ENCODE results near the gene ZDHHC3.

Gene ZDHHC3

GRCh38 chr3:44976002-44976815, at the start of gene ZDHHC3, which contains the start of gene EXOSC7:
Gene ZDHHC3, minus strand, starts transcription at chr3:44976174. Its CDS starts 16,738 bp downstream, at chr3:44959436.
Gene EXOSC7, plus strand, starts transcription at chr3:44976244. Its CDS starts 34 bp downstream, at chr3:44976278.
- DNase-seq (ENCODE audit: low read depth, low spot score): peak; percentile 70

DNA sequence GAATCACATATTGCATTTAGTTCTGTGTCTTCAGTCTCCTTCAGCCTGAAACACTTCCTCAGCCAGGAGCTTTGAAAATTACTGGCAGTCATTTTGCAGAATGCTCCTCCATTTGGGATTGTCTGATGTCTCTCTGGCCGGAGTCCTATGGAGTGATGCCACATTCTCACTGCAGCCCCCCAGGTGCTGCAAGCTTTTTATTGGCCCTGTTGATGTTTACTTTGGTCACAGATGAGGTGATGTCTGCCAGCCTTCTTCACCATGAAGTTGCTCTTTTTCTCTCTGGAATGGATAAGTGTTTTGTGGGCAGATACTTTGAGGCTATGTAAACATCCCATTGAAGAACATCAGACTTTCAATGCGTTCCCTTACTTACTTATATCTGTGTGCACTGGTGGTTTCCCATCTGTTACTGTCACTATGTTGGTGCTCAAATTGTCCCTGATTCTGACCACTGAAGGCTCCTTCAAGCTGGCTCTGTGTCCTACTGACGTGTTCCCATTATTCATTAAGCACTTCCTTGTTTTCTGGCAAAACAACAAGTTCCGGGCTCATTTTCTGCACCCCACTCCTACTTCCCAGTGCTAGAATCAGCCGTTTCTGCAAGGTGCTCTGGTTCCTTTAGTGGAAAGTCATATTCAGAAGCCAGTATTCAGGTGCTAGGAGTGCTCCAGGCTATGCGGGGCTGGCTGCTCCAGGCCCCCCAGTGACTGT, 48.7 kb upstream of the ZDHHC3 start:
- DNase-seq (ENCODE audit: low read depth, low spot score): no peak

GRCh38 chr3:45023675-45024074, 47.7 kb upstream of the ZDHHC3 start:
- no peak for DNase-seq (ENCODE audit: low read depth, low spot score)

DNA sequence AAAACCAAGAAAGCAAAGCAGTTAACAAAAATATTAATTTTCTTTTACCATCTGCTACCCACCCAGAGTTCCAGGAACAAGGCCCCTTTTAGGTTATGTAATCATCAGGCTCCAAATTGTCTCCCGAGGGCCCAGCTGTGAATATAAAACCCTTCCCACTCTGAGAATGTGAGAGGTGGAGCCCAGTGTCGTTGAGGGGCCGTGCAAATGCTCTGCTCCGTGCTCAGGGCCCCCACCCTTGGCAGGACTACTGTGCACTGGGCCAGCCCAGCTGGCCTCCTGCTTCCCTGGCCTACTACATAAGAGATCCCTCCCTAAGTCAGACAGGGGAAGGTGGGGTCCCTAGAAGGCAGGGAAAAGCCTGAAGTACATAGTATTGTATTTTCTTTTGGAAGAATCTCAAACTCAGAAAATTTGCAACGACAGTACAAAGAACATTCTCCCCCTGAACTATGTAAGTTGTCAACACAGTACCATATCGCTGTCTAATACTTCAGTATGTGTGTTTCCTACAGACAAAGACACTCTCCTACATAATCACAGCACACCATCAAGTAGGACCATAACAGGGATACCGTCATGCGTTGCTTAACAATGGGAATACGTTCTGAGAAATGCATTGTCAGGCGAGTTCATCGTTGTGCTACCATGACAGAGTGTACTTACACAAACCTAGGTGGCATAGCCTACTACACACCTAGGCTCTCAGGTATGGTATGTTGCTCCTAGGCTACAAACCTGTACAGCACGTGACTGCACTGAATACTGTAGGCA, 45.7 kb upstream of the ZDHHC3 start:
- DNase-seq (ENCODE audit: low read depth, low spot score): no peak

DNA sequence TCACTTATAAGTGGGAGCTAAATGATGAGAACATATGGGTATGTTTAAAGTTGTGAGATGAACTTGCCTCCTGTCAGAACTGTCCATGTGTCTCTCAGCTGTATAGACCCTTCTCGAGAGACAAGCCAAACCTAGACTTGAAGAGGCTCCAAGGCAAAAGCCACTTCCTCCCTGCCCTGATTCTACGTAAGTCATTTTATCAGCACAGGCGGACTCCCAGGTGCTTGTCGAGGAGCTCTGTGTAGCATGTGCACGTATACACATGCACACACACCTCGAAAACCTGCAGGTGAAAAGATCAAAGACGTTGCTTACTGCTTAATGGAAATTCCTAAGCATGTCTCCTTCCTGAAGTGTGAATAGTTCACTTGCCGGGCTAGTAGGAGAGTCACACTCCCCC, 44.6 kb upstream of the ZDHHC3 start:
- no peak for DNase-seq (ENCODE audit: low read depth, low spot score)

DNA sequence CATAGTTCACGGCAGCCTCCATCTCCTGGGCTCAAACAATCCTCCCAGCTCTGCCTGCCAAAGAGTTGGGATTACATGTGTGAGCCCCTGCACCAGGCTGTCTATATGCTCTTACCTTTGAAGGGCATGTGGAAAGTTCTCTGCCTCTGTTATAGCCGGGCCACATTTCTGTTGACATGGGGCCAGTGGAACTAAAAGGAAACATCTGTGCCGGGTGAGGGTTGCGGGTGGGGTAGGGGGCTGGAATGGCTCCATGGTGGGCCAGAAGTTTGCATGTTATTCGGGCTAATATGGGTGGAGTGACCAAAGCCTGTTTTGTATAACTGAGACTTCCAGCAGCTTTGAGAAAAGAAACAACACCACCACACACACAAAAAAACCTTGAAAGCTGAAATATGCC, 41.8 kb upstream of the ZDHHC3 start:
- DNase-seq (ENCODE audit: low read depth, low spot score): no peak

DNA sequence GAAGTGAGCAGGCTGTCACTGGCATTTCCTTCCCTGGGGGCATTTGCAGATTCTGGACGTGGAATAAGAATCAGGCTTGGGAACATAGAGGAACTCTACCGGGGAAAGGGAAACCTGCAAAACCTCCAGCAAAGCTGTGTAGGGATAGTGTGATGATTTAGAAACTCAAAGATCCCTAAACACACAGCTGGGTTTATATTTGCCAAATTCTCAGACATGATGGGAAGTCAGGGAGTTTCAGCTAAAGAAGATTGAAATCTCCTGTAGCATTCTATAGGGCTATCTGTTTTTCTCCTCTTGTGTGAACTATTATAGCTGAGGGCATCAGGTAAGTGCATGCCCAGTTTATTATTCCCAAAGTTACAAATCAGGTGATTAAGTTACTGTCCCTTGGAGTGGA, 40.9 kb upstream of the ZDHHC3 start:
- no peak for DNase-seq (ENCODE audit: low read depth, low spot score)

DNA sequence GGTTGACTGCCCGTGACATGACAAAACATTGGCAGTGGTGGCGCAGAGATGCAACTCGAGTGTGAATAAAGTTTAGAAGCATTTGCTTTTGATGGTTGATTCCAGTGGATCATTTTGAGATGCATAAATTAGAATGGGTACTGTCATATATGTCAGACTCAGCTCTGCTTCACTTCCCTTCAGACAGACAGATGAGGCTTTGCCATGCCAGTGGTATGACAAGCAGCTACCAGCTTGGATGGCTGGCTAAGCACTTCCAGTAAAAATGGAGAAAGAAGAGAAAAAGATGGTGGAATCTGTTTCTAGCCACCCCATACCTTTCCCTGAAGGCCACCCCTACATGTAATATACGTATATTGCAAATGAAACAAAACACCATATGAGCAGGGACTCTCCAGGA, 36.6 kb upstream of the ZDHHC3 start:
- DNase-seq (ENCODE audit: low read depth, low spot score): no peak

DNA sequence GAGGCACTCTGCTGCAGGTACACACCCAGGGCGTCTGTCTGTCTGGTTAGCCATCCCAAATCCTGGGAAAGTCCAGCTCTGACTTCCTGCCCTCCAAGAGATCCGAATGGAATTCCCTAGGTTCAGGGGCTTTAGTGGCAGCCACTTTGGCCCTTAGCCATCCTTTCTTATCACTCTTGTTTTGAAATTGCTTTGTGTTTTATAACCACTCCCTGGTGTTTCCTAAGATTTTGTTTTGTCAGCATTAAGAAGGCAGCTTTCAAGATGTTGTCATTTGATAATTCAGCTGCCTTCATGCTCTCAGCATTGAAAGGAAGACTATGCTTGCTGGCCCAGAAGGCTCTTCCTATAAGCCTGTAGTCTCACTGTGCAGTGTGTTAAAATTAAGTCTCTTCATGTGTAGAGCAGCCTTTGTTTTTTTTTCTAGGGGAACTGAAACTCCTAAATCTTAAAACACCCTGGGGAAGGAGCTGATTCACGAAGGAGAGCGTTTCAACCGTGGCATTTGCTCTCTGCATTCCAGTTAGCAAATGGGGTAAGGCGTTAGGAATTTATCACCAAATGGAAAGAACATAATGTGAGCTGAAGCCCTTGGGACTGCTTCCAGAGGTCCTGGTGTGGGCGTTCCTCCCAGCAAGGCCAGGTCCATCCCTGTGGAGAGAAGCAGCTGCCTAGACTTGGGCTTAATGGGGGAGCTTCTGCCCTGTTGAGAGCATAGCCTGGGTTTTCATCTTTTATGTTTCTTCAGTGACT, 36.0 kb upstream of the ZDHHC3 start:
- DNase-seq (ENCODE audit: low read depth, low spot score): peak; percentile 87

DNA sequence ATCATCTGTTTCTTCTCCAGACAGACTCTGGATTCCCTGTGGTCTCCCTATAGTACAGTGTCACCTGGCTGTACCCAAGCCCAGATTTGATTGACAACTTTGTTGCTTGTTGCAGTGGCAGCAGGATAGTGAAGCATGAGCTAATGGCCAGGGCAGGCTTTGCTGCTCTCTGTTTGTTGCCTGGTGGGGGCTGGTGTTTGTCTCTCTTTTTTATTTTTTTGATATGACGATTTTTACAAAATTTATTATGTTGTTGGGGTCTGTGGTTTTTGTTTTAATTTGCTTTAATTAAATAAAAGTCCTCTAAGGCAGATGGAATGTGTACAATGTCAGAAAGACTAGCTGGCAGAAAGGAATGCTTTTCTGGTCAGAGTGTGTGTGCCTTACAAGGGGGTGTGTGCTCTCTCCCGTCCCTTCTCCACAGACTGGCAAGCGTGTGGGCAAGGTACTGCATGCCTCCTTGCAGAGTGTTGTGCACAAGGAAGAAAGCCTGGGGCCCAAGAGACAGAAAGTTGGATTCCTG, 34.9 kb upstream of the ZDHHC3 start:
- no peak for DNase-seq (ENCODE audit: low read depth, low spot score)

GRCh38 chr3:45009868-45010267, 33.9 kb upstream of the ZDHHC3 start:
- no peak for DNase-seq (ENCODE audit: low read depth, low spot score)

DNA sequence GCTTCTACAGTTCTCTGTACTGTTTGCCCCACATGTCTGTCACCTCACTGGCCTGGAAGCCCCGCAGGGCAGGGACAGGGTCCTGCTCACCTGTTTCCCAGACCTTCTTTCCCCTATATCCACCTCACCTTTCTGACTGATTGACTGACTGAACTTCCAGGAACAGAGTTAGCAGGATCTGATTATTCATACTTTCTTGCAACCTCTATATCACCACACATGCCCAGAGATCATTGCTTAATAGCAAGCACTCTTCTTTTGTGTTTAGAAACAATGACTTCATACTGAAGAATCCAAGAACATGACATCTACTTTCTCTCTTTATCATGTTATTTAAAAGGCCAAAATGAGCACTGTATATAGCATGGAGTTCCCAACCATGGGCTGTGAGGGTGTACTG, 32.1 kb upstream of the ZDHHC3 start:
- no peak for DNase-seq (ENCODE audit: low read depth, low spot score)

GRCh38 chr3:45007091-45007490, 31.1 kb upstream of the ZDHHC3 start:
- DNase-seq (ENCODE audit: low read depth, low spot score): no peak

- DNase-seq (ENCODE audit: low read depth, low spot score): no peak
Measured at GRCh38 chr3:45003859-45004258, 27.9 kb upstream of the ZDHHC3 start.

- no peak for DNase-seq (ENCODE audit: low read depth, low spot score)
Measured at GRCh38 chr3:45003406-45003805, 27.4 kb upstream of the ZDHHC3 start.

GRCh38 chr3:45002720-45003119, 26.7 kb upstream of the ZDHHC3 start:
- DNase-seq (ENCODE audit: low read depth, low spot score): no peak

DNA sequence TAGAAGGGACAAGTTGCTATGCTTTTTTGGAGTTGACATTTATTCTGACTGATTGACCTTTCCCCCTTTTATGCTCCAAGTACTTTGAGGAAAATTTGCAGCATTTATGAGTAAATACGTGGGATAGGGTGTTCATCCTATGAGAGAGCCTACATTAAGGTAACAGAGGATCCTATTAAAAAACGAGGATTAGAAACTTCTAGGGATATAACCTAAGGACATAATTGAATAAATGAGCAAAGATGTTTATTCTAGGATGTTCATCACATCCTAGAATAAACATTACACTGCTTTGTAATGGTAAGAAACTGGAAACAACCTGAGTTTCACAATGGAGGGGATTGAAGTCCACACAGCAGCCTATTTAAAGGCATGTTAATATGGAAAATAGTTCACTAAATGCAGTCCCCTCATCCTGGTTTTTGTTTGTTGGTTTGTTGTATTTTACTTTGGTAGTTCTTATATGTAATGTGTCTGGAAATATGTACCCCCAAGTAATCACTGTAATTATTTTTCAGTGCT, 26.2 kb upstream of the ZDHHC3 start:
- DNase-seq (ENCODE audit: low read depth, low spot score): no peak

- DNase-seq (ENCODE audit: low read depth, low spot score): no peak
Measured at GRCh38 chr3:45001738-45002137, 25.8 kb upstream of the ZDHHC3 start.

- DNase-seq (ENCODE audit: low read depth, low spot score): no peak
Measured at GRCh38 chr3:45000823-45001222, 24.8 kb upstream of the ZDHHC3 start.

- no peak for DNase-seq (ENCODE audit: low read depth, low spot score)
Measured at GRCh38 chr3:44999782-45000181, 23.8 kb upstream of the ZDHHC3 start.

- no peak for DNase-seq (ENCODE audit: low read depth, low spot score)
Measured at GRCh38 chr3:44996556-44996969, 20.6 kb upstream of the ZDHHC3 start.

Measured in smooth muscle cell of the brain vasculature (primary cell).